Stimulated activated naive B cell treated with anti-CD40 and anti-IgM and Interleukin-4, amounts not matched to agents 10 μg/mL and 1 μg/mL and 100 μg/mL, for 72 hours (primary cell): ENCODE measurements around the gene COX11.

Source experiments
- ATAC-seq, 2 donors: fragments of 150-1000 bp; cut with Tn5 transposase; replicated peaks; 2 replicates each; pipeline ENCODE4 v1.10.0; 2021; ENCODE audit warnings: moderate library complexity in 1 of 2
- DNase-seq: peaks from one replicate; pipeline ENCODE4 v3.0.0; 2021
- H3K27ac Mint-ChIP-seq: one replicate; pipeline ENCODE4 v1.8.0; 2022; ENCODE audit warnings: mild to moderate bottlenecking, mixed read lengths
- H3K27me3 Mint-ChIP-seq, 2 donors: one replicate each; pipeline ENCODE4 v1.8.0; 2022; ENCODE audit warnings: mixed read lengths in 2 of 2
- H3K36me3 Mint-ChIP-seq, 2 donors: one replicate each; pipeline ENCODE4 v1.8.0; 2022; ENCODE audit warnings: mixed read lengths in 2 of 2, mild to moderate bottlenecking in 1 of 2
- H3K4me1 Mint-ChIP-seq, 2 donors: one replicate each; pipeline ENCODE4 v1.8.0; 2022; ENCODE audit warnings: mixed read lengths in 2 of 2, mild to moderate bottlenecking in 1 of 2
- H3K4me3 Mint-ChIP-seq, 2 donors: one replicate each; pipeline ENCODE4 v1.8.0; 2022; ENCODE audit warnings: mild to moderate bottlenecking in 2 of 2, mixed read lengths in 2 of 2, moderate library complexity in 1 of 2
- H3K9me3 Mint-ChIP-seq, 2 donors: one replicate each; pipeline ENCODE4 v1.8.0; 2022; ENCODE audit warnings: mixed read lengths in 2 of 2, mild to moderate bottlenecking in 1 of 2

Gene COX11

GRCh38 chr17:54976316-54976715 lies 7.9 kb upstream of the COX11 start:
- Mint-ChIP-seq H3K36me3 (peaks cover 0 to 12% of the 10 kb centered on the region in 2 donors), H3K27ac (no peak overlapping the region), H3K4me3 (no peak overlapping the region), H3K4me1 (peaks cover 3 to 11% of the 10 kb centered on the region in 2 donors), H3K9me3 (no peaks in the 10 kb centered on the region), H3K27me3 (no peaks in the 10 kb centered on the region)
- ATAC-seq, result no peak
- DNase-seq, result no peak

- Mint-ChIP-seq H3K27me3 (no peaks in the 10 kb centered on the region), H3K27ac (no peak overlapping the region), H3K4me1 (peaks cover 3 to 11% of the 10 kb centered on the region in 2 donors), H3K4me3 (no peak overlapping the region), H3K36me3 (peaks cover 0 to 7% of the 10 kb centered on the region in 2 donors), H3K9me3 (no peaks in the 10 kb centered on the region)
- ATAC-seq, result no peak
- no peak for DNase-seq
These were observed 6.3 kb upstream of the COX11 start for GRCh38 chr17:54974759-54975158.

GRCh38 chr17:54972406-54973138 lies 4.1 kb upstream of the COX11 start:
- no peak for DNase-seq
- Mint-ChIP-seq H3K27ac (no peak overlapping the region), H3K9me3 (no peaks in the 10 kb centered on the region), H3K36me3 (no peaks in the 10 kb centered on the region), H3K27me3 (no peaks in the 10 kb centered on the region), H3K4me1 (peaks cover 4 to 8% of the 10 kb centered on the region in 2 donors), H3K4me3 (no peak overlapping the region)
- ATAC-seq, result no peak

- H3K27ac Mint-ChIP-seq, result no peak overlapping the region
These were observed 3.4 kb upstream of the COX11 start for GRCh38 chr17:54971901-54972300.

GRCh38 chr17:54971147-54971546 lies 2.7 kb upstream of the COX11 start:
- no peaks in the 10 kb centered on the region for H3K36me3 Mint-ChIP-seq
- no peak for ATAC-seq
- H3K4me1 Mint-ChIP-seq, result peaks cover 9 to 21% of the 10 kb centered on the region in 2 donors
- H3K27me3 Mint-ChIP-seq, result no peaks in the 10 kb centered on the region
- no peak overlapping the region for H3K27ac Mint-ChIP-seq
- no peak overlapping the region for H3K4me3 Mint-ChIP-seq
- no peaks in the 10 kb centered on the region for H3K9me3 Mint-ChIP-seq
- no peak for DNase-seq

More at GRCh38 chr17:54971901-54972300, 3.4 kb upstream of the COX11 start:
- ATAC-seq, result no peak
- Mint-ChIP-seq H3K4me1 (peaks cover 5 to 14% of the 10 kb centered on the region in 2 donors), H3K36me3 (no peaks in the 10 kb centered on the region), H3K9me3 (no peaks in the 10 kb centered on the region), H3K27me3 (no peaks in the 10 kb centered on the region), H3K4me3 (no peak overlapping the region)
- no peak for DNase-seq

GRCh38 chr17:54969658-54970572 lies 1.5 kb upstream of the COX11 start:
- Mint-ChIP-seq H3K4me1 (peaks cover 6 to 16% of the 10 kb centered on the region in 2 donors), H3K4me3 (no peak overlapping the region), H3K9me3 (no peaks in the 10 kb centered on the region), H3K27ac (no peak overlapping the region), H3K27me3 (no peaks in the 10 kb centered on the region), H3K36me3 (no peaks in the 10 kb centered on the region)
- DNase-seq (no peak), ATAC-seq (no peak)

GRCh38 chr17:54968988-54969332 lies 506 bp upstream of the COX11 start:
- H3K9me3 Mint-ChIP-seq, result no peaks in the 10 kb centered on the region
- H3K4me3 Mint-ChIP-seq, result no peak overlapping the region
- no peaks in the 10 kb centered on the region for H3K27me3 Mint-ChIP-seq
- no peak for DNase-seq
- no peaks in the 10 kb centered on the region for H3K36me3 Mint-ChIP-seq
- no peak overlapping the region for H3K27ac Mint-ChIP-seq
- ATAC-seq, result peak; percentile 52 to 57
- H3K4me1 Mint-ChIP-seq, result peaks cover 6 to 16% of the 10 kb centered on the region in 2 donors

GRCh38 chr17:54967621-54968261 lies 713 bp downstream of the COX11 start:
- Mint-ChIP-seq H3K4me1 (peaks cover 6 to 16% of the 10 kb centered on the region in 2 donors), H3K36me3 (no peaks in the 10 kb centered on the region), H3K4me3 (no peak overlapping the region), H3K27me3 (no peaks in the 10 kb centered on the region), H3K9me3 (no peaks in the 10 kb centered on the region), H3K27ac (no peak overlapping the region)
- peak; percentile 35 to 38 for ATAC-seq
- DNase-seq, result no peak

- DNase-seq (no peak), ATAC-seq (no peak)
- H3K4me3 Mint-ChIP-seq, result no peak overlapping the region
- H3K27ac Mint-ChIP-seq, result no peak overlapping the region
- no peaks in the 10 kb centered on the region for H3K9me3 Mint-ChIP-seq
- no peaks in the 10 kb centered on the region for H3K27me3 Mint-ChIP-seq
- H3K4me1 Mint-ChIP-seq, result no peaks in the 10 kb centered on the region
- H3K36me3 Mint-ChIP-seq, result peaks cover 26 to 61% of the 10 kb centered on the region in 2 donors
These were observed 11.7 kb downstream of the COX11 start for GRCh38 chr17:54956791-54957190.

- H3K4me3 Mint-ChIP-seq, result no peak overlapping the region
- peaks cover 0 to 5% of the 10 kb centered on the region in 2 donors for H3K27me3 Mint-ChIP-seq
- DNase-seq (no peak), ATAC-seq (no peak)
- H3K27ac Mint-ChIP-seq, result no peak overlapping the region
- H3K36me3 Mint-ChIP-seq, result peaks cover 14 to 46% of the 10 kb centered on the region in 2 donors
- peaks cover 0 to 1% of the 10 kb centered on the region in 2 donors for H3K9me3 Mint-ChIP-seq
- no peaks in the 10 kb centered on the region for H3K4me1 Mint-ChIP-seq
These were observed 17.2 kb downstream of the COX11 start for GRCh38 chr17:54951286-54951685.

- H3K9me3 Mint-ChIP-seq, result peaks cover 0 to 1% of the 10 kb centered on the region in 2 donors
- H3K4me3 Mint-ChIP-seq, result no peak overlapping the region
- ATAC-seq (no peak), DNase-seq (no peak)
- peaks cover 14 to 36% of the 10 kb centered on the region in 2 donors for H3K36me3 Mint-ChIP-seq
- peaks cover 0 to 5% of the 10 kb centered on the region in 2 donors for H3K27me3 Mint-ChIP-seq
- no peaks in the 10 kb centered on the region for H3K4me1 Mint-ChIP-seq
- H3K27ac Mint-ChIP-seq, result no peak overlapping the region
These were observed 18.3 kb downstream of the COX11 start for GRCh38 chr17:54950116-54950515.

- Mint-ChIP-seq H3K36me3 (peaks cover 9 to 25% of the 10 kb centered on the region in 2 donors), H3K27ac (no peak overlapping the region)
These were observed 20.1 kb downstream of the COX11 start for GRCh38 chr17:54948380-54948779.

GRCh38 chr17:54947396-54947795 lies 21.1 kb downstream of the COX11 start:
- Mint-ChIP-seq H3K4me3 (no peak overlapping the region), H3K27me3 (peaks cover 0 to 5% of the 10 kb centered on the region in 2 donors)

More at GRCh38 chr17:54948380-54948779, 20.1 kb downstream of the COX11 start:
- no peaks in the 10 kb centered on the region for H3K4me1 Mint-ChIP-seq
- H3K27me3 Mint-ChIP-seq, result peaks cover 0 to 5% of the 10 kb centered on the region in 2 donors
- H3K9me3 Mint-ChIP-seq, result peaks cover 0 to 1% of the 10 kb centered on the region in 2 donors
- no peak overlapping the region for H3K4me3 Mint-ChIP-seq
- ATAC-seq (peak; percentile 54 to 68), DNase-seq (no peak)

GRCh38 chr17:54945671-54946070 lies 22.8 kb downstream of the COX11 start:
- Mint-ChIP-seq H3K36me3 (peaks cover 0 to 3% of the 10 kb centered on the region in 2 donors), H3K27ac (no peak overlapping the region), H3K27me3 (peaks cover 0 to 5% of the 10 kb centered on the region in 2 donors), H3K4me3 (no peak overlapping the region), H3K4me1 (no peaks in the 10 kb centered on the region), H3K9me3 (peaks cover 0 to 1% of the 10 kb centered on the region in 2 donors)
- DNase-seq (no peak), ATAC-seq (no peak)

More at GRCh38 chr17:54947396-54947795, 21.1 kb downstream of the COX11 start:
- ATAC-seq, result no peak
- peaks cover 0 to 1% of the 10 kb centered on the region in 2 donors for H3K9me3 Mint-ChIP-seq
- no peak for DNase-seq
- peaks cover 6 to 20% of the 10 kb centered on the region in 2 donors for H3K36me3 Mint-ChIP-seq
- no peaks in the 10 kb centered on the region for H3K4me1 Mint-ChIP-seq
- H3K27ac Mint-ChIP-seq, result no peak overlapping the region
